K562 treated with DMSO at 1 percent for 48 hours (cell line): ENCODE measurements around the gene CA5B. TPM values are rescaled to one million over a fixed set of nuclear protein-coding genes. Genes with fewer than 3 reads are reported as not detected.

Experiments
- total RNA-seq: library from RNA; unstranded; fragments of 300-600 nt; gene quantifications from 2 replicates; pipeline ENCODE4 v1.2.3, GENCODE V29; 2022; ENCODE audit warnings: low replicate concordance; ENCODE audit errors: extremely low read depth

Gene CA5B, protein sequence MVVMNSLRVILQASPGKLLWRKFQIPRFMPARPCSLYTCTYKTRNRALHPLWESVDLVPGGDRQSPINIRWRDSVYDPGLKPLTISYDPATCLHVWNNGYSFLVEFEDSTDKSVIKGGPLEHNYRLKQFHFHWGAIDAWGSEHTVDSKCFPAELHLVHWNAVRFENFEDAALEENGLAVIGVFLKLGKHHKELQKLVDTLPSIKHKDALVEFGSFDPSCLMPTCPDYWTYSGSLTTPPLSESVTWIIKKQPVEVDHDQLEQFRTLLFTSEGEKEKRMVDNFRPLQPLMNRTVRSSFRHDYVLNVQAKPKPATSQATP
- not detected in 2 replicates for total RNA-seq

GRCh38 chrX:15737959-15738902, at the start of gene CA5B:
Gene CA5B (plus strand): TSS chrX:15738270. CDS start chrX:15750024, 11,754 bp downstream.

GRCh38 chrX:15789979-15790768, 52.1 kb downstream of the CA5B start, which contains the start of gene ZRSR2:
Gene ZRSR2 (plus strand): TSS chrX:15790484. CDS start chrX:15790496, 12 bp downstream.

Other genes with a start within 250 kb of the CA5B start
- gene PIR, start 244.9 kb upstream of the CA5B start, total RNA-seq: not detected in 2 replicates
- not detected in 2 replicates for gene BMX, start 237.5 kb upstream of the CA5B start, total RNA-seq
- gene ACE2, start 137.3 kb upstream of the CA5B start, total RNA-seq: not detected in 2 replicates
- not detected in 2 replicates for gene CLTRN, start 73.5 kb upstream of the CA5B start, total RNA-seq
- not detected in 2 replicates for gene ZRSR2, start 52.2 kb downstream of the CA5B start, total RNA-seq
- gene AP1S2, start 116.5 kb downstream of the CA5B start, total RNA-seq: not detected in 2 replicates